ENCODE measurements around the gene MCRS1. TPM values are rescaled to one million over a fixed set of nuclear protein-coding genes. Genes with fewer than 3 reads are reported as not detected.

Gene MCRS1
- total RNA-seq, 2 experiments from 2014 or later = 65.4 to 75.6 TPM

- Histone ChIP-seq H4K20me1 (ENCODE audit: insufficient read depth, low read length) (no peaks in the 10 kb centered on the region), H3K9me3 (ENCODE audit: low read length) (no peaks in the 10 kb centered on the region), H3K4me2 (ENCODE audit: low read length) (no peak overlapping the region), H3K4me3 (ENCODE audit: low read depth, low read length, poor library complexity, severe bottlenecking) (no peak overlapping the region), H3K9me2 (ENCODE audit: insufficient read depth, low read length) (no peaks in the 10 kb centered on the region), H3K27ac (ENCODE audit: low read depth, low read length, poor library complexity, severe bottlenecking) (no peak overlapping the region), H3K36me3 (ENCODE audit: insufficient read depth, low read length) (peaks cover 20% of the 10 kb centered on the region; the same call in 1 of the 2 replicates), H2AFZ (ENCODE audit: low read length) (no peak overlapping the region), H3K4me1 (ENCODE audit: insufficient read depth, low read length, poor library complexity, severe bottlenecking) (peaks cover 17% of the 10 kb centered on the region), H3K79me2 (ENCODE audit: insufficient read depth, low read depth, low read length) (no peaks in the 10 kb centered on the region)
- ChIA-PET CTCF (ENCODE audit: unreplicated experiment) (no interaction called here), POLR2A (interaction anchor here (0.7 kb wide), 1 partner anchor 10 kb away, joined by 4 read pairs; no protein-coding TSS in a partner anchor)
- BruUV-seq (replicated peaks) = no TSS peak
- no peak for DNase-seq (ENCODE audit: low spot score)
- no peak for TF ChIP-seq CTCF (conservative IDR thresholded peaks at IDR 0.05; ENCODE audit: low read length)
- intact Hi-C loops (cut with micrococcal nuclease; ENCODE audit: unreplicated experiment) = no loop called here
Measured at GRCh38 chr12:49519574-49519936, 48.4 kb downstream of the MCRS1 start.

GRCh38 chr12:49518914-49519573 is 48.9 kb downstream of the MCRS1 start:
- no peak for DNase-seq (ENCODE audit: low spot score)
- POLR2A ChIA-PET = interaction anchor here (0.6 kb wide), 1 partner anchor 240 kb away, joined by 3 read pairs; no protein-coding TSS in a partner anchor
- Histone ChIP-seq H2AFZ (ENCODE audit: low read length) (no peak overlapping the region), H3K79me2 (ENCODE audit: insufficient read depth, low read depth, low read length) (no peaks in the 10 kb centered on the region), H3K9me3 (ENCODE audit: low read length) (no peaks in the 10 kb centered on the region), H3K4me3 (ENCODE audit: low read depth, low read length, poor library complexity, severe bottlenecking) (no peak overlapping the region), H4K20me1 (ENCODE audit: insufficient read depth, low read length) (no peaks in the 10 kb centered on the region), H3K4me2 (ENCODE audit: low read length) (no peak overlapping the region), H3K4me1 (ENCODE audit: insufficient read depth, low read length, poor library complexity, severe bottlenecking) (peaks cover 17% of the 10 kb centered on the region), H3K27ac (ENCODE audit: low read depth, low read length, poor library complexity, severe bottlenecking) (no peak overlapping the region), H3K9me2 (ENCODE audit: insufficient read depth, low read length) (no peaks in the 10 kb centered on the region), H3K36me3 (ENCODE audit: insufficient read depth, low read length) (peaks cover 16% of the 10 kb centered on the region; the same call in 1 of the 2 replicates)
- no peak for TF ChIP-seq CTCF (conservative IDR thresholded peaks at IDR 0.05; ENCODE audit: low read length)
- intact Hi-C loops (cut with micrococcal nuclease; ENCODE audit: unreplicated experiment) = no loop called here
- BruUV-seq (replicated peaks) = no TSS peak
- CTCF ChIA-PET (ENCODE audit: unreplicated experiment) = no interaction called here

GRCh38 chr12:49515266-49515665 is 52.7 kb downstream of the MCRS1 start:
- no peaks in the 10 kb centered on the region for H3K9me2 ChIP-seq (ENCODE audit: insufficient read depth, low read length)
- no peaks in the 10 kb centered on the region for H3K79me2 ChIP-seq (ENCODE audit: insufficient read depth, low read depth, low read length)
- no peak overlapping the region for H2AFZ ChIP-seq (ENCODE audit: low read length)
- H3K27ac ChIP-seq (ENCODE audit: low read depth, low read length, poor library complexity, severe bottlenecking) = no peak overlapping the region
- no peaks in the 10 kb centered on the region for H3K9me3 ChIP-seq (ENCODE audit: low read length)
- intact Hi-C loops (cut with micrococcal nuclease; ENCODE audit: unreplicated experiment) = loop anchor here (2.0 kb wide), 1 partner anchor 226 kb away; no protein-coding TSS in a partner anchor
- no peak overlapping the region for H3K4me3 ChIP-seq (ENCODE audit: low read depth, low read length, poor library complexity, severe bottlenecking)
- ChIA-PET CTCF (ENCODE audit: unreplicated experiment) (interaction anchor here (2.5 kb wide), 1 partner anchor 157 kb away, joined by 13 read pairs; no protein-coding TSS in a partner anchor), POLR2A (interaction anchor here (0.7 to 2.1 kb wide), 3 partner anchors 147 to 172 kb away, joined by 3 to 14 read pairs (median 3); no protein-coding TSS in a partner anchor)
- peaks cover 10% of the 10 kb centered on the region; the same call in 1 of the 2 replicates for H3K36me3 ChIP-seq (ENCODE audit: insufficient read depth, low read length)
- TF ChIP-seq CTCF (conservative IDR thresholded peaks at IDR 0.05; ENCODE audit: low read length) (no peak), EZH2phosphoT487 (IDR thresholded peaks at IDR 0.05; ENCODE audit: borderline replicate concordance, low read depth, low read length) (no peak)
- BruUV-seq (replicated peaks) = no TSS peak
- no peaks in the 10 kb centered on the region for H3K4me1 ChIP-seq (ENCODE audit: insufficient read depth, low read length, poor library complexity, severe bottlenecking)
- no peaks in the 10 kb centered on the region for H4K20me1 ChIP-seq (ENCODE audit: insufficient read depth, low read length)
- DNase-seq (ENCODE audit: low spot score) = no peak
- no peak overlapping the region for H3K4me2 ChIP-seq (ENCODE audit: low read length)

Measured in OCI-LY7 (cell line).